ENCODE data around the gene USP32. TPM values are rescaled to one million over a fixed set of nuclear protein-coding genes. Genes with fewer than 3 reads are reported as not detected.

Gene USP32
- total RNA-seq, 4 donors from 2014 or later = 56.3 to 72.0 (median 60.9) TPM

DNA sequence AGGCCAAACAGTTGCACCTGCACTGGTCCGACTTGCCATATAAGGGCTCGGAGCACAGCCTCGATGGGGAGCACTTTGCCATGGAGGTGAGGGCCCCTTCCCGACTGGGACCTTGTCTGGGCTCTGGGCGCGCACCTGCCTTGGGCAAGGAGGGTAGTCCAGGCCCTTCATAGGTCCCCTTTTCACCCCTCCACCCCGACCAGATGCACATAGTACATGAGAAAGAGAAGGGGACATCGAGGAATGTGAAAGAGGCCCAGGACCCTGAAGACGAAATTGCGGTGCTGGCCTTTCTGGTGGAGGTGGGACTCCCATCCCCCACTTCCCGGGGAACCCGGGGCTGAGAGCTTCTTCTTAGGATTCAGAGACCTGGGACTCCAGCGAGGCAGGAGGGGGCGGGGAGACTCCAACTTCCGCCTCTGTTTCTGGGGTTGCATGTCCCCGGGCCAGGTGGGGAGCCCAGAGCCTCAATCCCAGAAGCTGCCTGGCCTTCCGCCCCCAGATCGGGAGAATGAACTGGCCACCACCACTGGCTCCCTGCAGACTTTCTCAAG is 234.4 kb downstream of the USP32 start:
- H3K4me3 ChIP-seq (ENCODE audit: low read depth, poor library complexity, severe bottlenecking) = no peak overlapping the region
- no peak for TF ChIP-seq POLR2A (IDR thresholded peaks at IDR 0.05)
- TF ChIP-seq, protein P1, sequence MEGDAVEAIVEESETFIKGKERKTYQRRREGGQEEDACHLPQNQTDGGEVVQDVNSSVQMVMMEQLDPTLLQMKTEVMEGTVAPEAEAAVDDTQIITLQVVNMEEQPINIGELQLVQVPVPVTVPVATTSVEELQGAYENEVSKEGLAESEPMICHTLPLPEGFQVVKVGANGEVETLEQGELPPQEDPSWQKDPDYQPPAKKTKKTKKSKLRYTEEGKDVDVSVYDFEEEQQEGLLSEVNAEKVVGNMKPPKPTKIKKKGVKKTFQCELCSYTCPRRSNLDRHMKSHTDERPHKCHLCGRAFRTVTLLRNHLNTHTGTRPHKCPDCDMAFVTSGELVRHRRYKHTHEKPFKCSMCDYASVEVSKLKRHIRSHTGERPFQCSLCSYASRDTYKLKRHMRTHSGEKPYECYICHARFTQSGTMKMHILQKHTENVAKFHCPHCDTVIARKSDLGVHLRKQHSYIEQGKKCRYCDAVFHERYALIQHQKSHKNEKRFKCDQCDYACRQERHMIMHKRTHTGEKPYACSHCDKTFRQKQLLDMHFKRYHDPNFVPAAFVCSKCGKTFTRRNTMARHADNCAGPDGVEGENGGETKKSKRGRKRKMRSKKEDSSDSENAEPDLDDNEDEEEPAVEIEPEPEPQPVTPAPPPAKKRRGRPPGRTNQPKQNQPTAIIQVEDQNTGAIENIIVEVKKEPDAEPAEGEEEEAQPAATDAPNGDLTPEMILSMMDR (IDR thresholded peaks at IDR 0.05) = no peak
- WGBS, 2 donors = 76 to 81% methylated on average over 15 to 17 of the region's 18 CpGs
- intact Hi-C loops (cut with DNase I; ENCODE audit: low total_unique reads) = no loop called here
- no peak for DNase-seq (ENCODE audit: low spot score in 2 of 2)

DNA sequence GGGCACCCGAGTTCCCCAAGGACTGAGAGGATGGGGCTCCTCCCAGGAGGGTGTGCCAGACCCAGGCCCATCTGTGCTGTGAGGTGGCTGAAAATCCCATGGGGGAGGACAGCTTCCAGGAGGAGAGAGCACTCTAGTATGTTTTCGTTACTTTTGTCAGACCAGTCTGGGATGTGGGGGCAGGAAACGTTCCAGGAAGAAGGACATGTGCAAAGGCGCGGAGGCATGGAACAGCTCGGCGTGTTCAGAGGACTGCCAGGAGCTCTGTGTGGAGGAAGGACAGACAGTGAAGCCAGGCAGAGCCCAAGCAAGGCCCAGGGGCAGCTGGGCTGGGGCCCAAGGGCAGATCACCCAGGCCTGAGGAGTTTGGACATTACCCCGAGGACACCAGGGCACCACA is 235.2 kb downstream of the USP32 start:
- H3K4me3 ChIP-seq (ENCODE audit: low read depth, poor library complexity, severe bottlenecking) = no peak overlapping the region
- WGBS, 2 donors = 76 to 83% methylated on average over 8 of the region's 8 CpGs
- intact Hi-C loops (cut with DNase I; ENCODE audit: low total_unique reads) = no loop called here
- DNase-seq (ENCODE audit: low spot score in 2 of 2) = no peak
- TF ChIP-seq, protein P1 (IDR thresholded peaks at IDR 0.05) = no peak
- no peak for TF ChIP-seq POLR2A (IDR thresholded peaks at IDR 0.05)

DNA sequence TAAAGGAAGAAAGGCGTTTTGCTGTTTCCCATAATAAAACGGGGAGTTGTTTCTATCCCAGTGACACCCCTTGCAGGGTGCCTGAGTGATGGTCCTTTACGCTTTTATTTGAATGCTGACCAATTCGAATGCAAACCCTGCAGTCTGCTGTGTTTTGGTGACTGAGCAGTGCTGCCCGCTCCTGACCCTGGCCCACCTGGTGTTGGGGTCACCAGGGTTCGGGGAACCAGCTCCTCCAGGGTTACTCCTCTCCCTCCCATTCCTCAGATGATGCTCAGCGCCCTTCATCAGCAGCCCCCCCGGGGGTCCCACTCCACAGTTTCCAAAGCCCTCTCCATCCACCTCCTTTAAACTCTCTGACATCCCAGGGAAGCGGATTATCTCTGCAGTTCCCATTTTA is 236.1 kb downstream of the USP32 start:
- 73 to 79% methylated on average over 9 of the region's 9 CpGs for WGBS, 2 donors
- TF ChIP-seq, protein P1 (IDR thresholded peaks at IDR 0.05) = no peak
- TF ChIP-seq POLR2A (IDR thresholded peaks at IDR 0.05) = no peak
- intact Hi-C loops (cut with DNase I; ENCODE audit: low total_unique reads) = no loop called here
- DNase-seq (ENCODE audit: low spot score in 2 of 2) = no peak
- no peak overlapping the region for H3K4me3 ChIP-seq (ENCODE audit: low read depth, poor library complexity, severe bottlenecking)

DNA sequence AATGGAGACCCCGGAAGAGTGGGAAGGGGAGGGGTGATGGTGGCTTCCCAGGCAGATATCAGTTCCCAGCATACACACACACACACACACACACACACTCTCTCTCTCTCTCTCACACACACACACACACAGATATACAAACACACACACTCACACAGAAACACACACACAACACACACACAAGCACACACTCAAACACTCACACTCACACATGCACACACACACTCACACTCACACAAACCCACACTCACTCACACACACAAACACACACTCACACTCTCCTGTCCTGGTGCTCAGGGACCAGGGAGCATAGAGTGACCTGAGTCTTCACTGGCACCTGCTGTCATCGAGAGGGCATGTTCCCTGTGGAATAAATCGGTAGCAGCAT is 236.5 kb downstream of the USP32 start:
- 60 to 78% methylated on average over 3 of the region's 3 CpGs for WGBS, 2 donors
- DNase-seq (ENCODE audit: low spot score in 2 of 2) = no peak
- intact Hi-C loops (cut with DNase I; ENCODE audit: low total_unique reads) = no loop called here
- H3K4me3 ChIP-seq (ENCODE audit: low read depth, poor library complexity, severe bottlenecking) = no peak overlapping the region
- TF ChIP-seq, protein P1 (IDR thresholded peaks at IDR 0.05) = no peak

DNA sequence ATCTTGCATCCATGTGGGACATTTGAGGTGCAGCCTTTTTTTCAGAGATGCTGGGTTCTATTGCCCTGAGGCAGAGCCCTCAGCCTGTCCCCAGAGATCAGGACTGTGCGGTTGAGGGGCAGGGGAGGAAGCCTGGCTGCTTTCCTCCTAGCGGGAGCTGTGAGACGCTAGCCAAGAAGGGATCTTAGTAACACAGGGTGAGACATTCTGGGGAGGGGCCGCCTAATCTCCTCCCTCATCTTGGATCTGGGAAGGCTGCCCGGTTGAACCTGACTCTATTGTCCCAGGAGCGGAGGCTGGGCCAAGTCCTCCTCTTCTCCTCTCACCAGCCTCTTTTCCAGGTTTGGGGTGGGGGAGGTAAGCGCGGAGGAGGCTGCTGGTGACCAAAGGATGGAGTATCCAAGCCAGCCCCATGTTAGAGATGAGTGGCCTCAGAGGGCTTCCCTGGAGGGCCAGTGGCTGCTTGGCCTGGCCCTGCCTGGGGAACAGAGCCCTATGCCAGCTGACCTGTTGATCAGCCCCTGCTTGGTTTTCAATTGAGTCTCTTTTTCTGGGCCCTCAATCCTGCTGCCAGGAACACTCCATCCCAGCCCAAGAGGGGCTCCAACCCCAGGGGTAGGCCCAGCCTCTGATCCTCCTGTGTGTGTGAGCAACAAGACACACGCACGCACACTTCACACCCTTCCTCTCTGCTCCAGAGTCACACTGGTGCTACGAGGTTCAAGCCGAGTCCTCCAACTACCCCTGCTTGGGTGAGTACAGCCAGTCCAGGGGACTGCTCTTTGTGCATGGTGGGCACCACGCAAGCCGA is 237.1 kb downstream of the USP32 start:
- H3K4me3 ChIP-seq (ENCODE audit: low read depth, poor library complexity, severe bottlenecking) = no peak overlapping the region
- no peak for DNase-seq (ENCODE audit: low spot score in 2 of 2)
- intact Hi-C loops (cut with DNase I; ENCODE audit: low total_unique reads) = no loop called here
- 54% methylated on average over 14 of the region's 14 CpGs for WGBS, 2 donors
- TF ChIP-seq, protein P1 (IDR thresholded peaks at IDR 0.05) = no peak
- TF ChIP-seq POLR2A (IDR thresholded peaks at IDR 0.05) = no peak
